NCI-H1436 treated with DMSO at 0.1 percent for 48 hours (cell line): ENCODE measurements around the gene ADCY5.

Experiments used
- DNase-seq: peaks from one replicate; lab custom pipeline; 2025; lab: John Stamatoyannopoulos, UW

The ADCY5 gene

GRCh38 chr3:123300583-123300982 lies 148.3 kb downstream of the ADCY5 start:
- no peak for DNase-seq

- no peak for DNase-seq
Observed at GRCh38 chr3:123300056-123300455, 148.8 kb downstream of the ADCY5 start.

- DNase-seq = no peak
Observed at GRCh38 chr3:123299581-123299980, 149.3 kb downstream of the ADCY5 start.

GRCh38 chr3:123298903-123299302 lies 150.0 kb downstream of the ADCY5 start:
- no peak for DNase-seq

GRCh38 chr3:123297627-123297899 lies 151.3 kb downstream of the ADCY5 start:
- no peak for DNase-seq

GRCh38 chr3:123296836-123297626 lies 151.9 kb downstream of the ADCY5 start:
- DNase-seq = no peak

GRCh38 chr3:123296261-123296660 lies 152.6 kb downstream of the ADCY5 start:
- DNase-seq = no peak

- no peak for DNase-seq
Observed at GRCh38 chr3:123295901-123296250, 153.0 kb downstream of the ADCY5 start.

GRCh38 chr3:123295171-123295900 lies 153.6 kb downstream of the ADCY5 start:
- DNase-seq = no peak

- DNase-seq = no peak
Observed at GRCh38 chr3:123294296-123294938, 154.5 kb downstream of the ADCY5 start.

- no peak for DNase-seq
Observed at GRCh38 chr3:123292321-123293310, 156.3 kb downstream of the ADCY5 start.

- DNase-seq = no peak
Observed at GRCh38 chr3:123291404-123291803, 157.5 kb downstream of the ADCY5 start.

- no peak for DNase-seq
Observed at GRCh38 chr3:123290962-123291361, 157.9 kb downstream of the ADCY5 start.

- no peak for DNase-seq
Observed at GRCh38 chr3:123290107-123290930, 158.6 kb downstream of the ADCY5 start.

- DNase-seq = no peak
Observed at GRCh38 chr3:123289391-123290106, 159.3 kb downstream of the ADCY5 start.

- DNase-seq = no peak
Observed at GRCh38 chr3:123287962-123288302, 161.0 kb downstream of the ADCY5 start.

- no peak for DNase-seq
Observed at GRCh38 chr3:123287051-123287961, 161.6 kb downstream of the ADCY5 start.

- DNase-seq = no peak
Observed at GRCh38 chr3:123286308-123287023, 162.4 kb downstream of the ADCY5 start.

- DNase-seq = no peak
Observed at GRCh38 chr3:123285931-123286307, 163.0 kb downstream of the ADCY5 start.
